Gastrocnemius medialis (tissue), 4 donors: ENCODE results near the gene ERP29.
"Not testable (repeated sequence)": the region's sequence is repeated elsewhere in the genome, so short reads cannot be mapped to it uniquely, and the experiment has no call there.

ENCODE experiments used
- POLR2A ChIP-seq, 2 donors: fragments of 450-650 bp; IDR thresholded peaks; one replicate each; pipeline ENCODE4 v1.6.1; 2017; ENCODE audit warnings: antibody characterized with exemption in 2 of 2, mild to moderate bottlenecking in 2 of 2, moderate library complexity in 2 of 2
- TF ChIP-seq, protein P1 (sequence below), 5 experiments: fragments of 450-650 bp in 3 of 5; fragments of 200-600 bp in 2 of 5; sonication (generic) in 2 of 5; IDR thresholded peaks in 4 of 5; conservative IDR thresholded peaks in 1 of 5; 1 replicate in 4 of 5; 2 replicates in 1 of 5; pipeline ENCODE4 v1.5.1; 2016 to 2019; ENCODE audit warnings: antibody characterized with exemption in 5 of 5, mild to moderate bottlenecking in 3 of 5, moderate library complexity in 3 of 5

DNA sequence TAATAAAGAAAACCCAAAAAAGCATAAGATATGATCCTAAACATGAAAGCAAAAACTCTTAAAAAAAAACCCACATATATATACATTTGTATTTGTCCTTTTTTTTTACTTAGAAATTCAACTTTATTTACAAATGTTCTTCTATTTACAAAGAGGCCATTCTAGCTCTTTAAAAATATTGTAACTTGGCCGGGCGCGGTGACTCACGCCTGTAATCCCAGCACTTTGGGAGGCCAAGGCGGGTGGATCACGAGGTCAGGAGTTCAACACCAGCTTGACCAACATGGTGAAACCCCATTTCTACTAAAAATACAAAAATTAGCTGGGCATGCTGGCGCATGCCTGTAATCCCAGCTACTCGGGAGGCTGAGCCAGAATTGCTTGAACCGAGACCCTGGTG lies 14.1 kb upstream of the ERP29 start:
- not testable (repeated sequence) for TF ChIP-seq POLR2A (IDR thresholded peaks at IDR 0.05)
- TF ChIP-seq, protein P1, sequence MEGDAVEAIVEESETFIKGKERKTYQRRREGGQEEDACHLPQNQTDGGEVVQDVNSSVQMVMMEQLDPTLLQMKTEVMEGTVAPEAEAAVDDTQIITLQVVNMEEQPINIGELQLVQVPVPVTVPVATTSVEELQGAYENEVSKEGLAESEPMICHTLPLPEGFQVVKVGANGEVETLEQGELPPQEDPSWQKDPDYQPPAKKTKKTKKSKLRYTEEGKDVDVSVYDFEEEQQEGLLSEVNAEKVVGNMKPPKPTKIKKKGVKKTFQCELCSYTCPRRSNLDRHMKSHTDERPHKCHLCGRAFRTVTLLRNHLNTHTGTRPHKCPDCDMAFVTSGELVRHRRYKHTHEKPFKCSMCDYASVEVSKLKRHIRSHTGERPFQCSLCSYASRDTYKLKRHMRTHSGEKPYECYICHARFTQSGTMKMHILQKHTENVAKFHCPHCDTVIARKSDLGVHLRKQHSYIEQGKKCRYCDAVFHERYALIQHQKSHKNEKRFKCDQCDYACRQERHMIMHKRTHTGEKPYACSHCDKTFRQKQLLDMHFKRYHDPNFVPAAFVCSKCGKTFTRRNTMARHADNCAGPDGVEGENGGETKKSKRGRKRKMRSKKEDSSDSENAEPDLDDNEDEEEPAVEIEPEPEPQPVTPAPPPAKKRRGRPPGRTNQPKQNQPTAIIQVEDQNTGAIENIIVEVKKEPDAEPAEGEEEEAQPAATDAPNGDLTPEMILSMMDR (IDR thresholded peaks at IDR 0.05 in 4 of 5, conservative IDR thresholded peaks at IDR 0.05 in 1 of 5): not testable (repeated sequence)
